HepG2 (cell line): ENCODE data around the gene ACTR6. TPM values are rescaled to one million over a fixed set of nuclear protein-coding genes. Genes with fewer than 3 reads are reported as not detected.
A peak's percentile ranks its signal among the peaks of the same experiment; 100 is the strongest.

Source experiments
- HES4 ChIP-seq: sonication (generic); formaldehyde crosslinking; IDR thresholded peaks from 2 replicates; pipeline ENCODE4 v1.9.0; 2021; ENCODE audit warnings: mild to moderate bottlenecking, missing genetic modification reagents, borderline replicate concordance
- IKZF1 ChIP-seq: fragments of 450-650 bp; IDR thresholded peaks from 2 replicates; pipeline ENCODE4 v1.7.1; 2016
- MEF2D ChIP-seq: sonication (generic); formaldehyde crosslinking; IDR thresholded peaks from 2 replicates; pipeline ENCODE4 v1.5.1; 2020; ENCODE audit warnings: mild to moderate bottlenecking, missing genetic modification reagents
- NR1H2 ChIP-seq: sonication (generic); formaldehyde crosslinking; IDR thresholded peaks from 2 replicates; pipeline ENCODE4 v1.8.1; 2022; ENCODE audit warnings: low read depth, missing genetic modification reagents, borderline replicate concordance
- PCBP1 ChIP-seq: fragments of 200-400 bp; formaldehyde crosslinking; IDR thresholded peaks from 2 replicates; pipeline ENCODE4 v1.6.1; 2017; ENCODE audit warnings: mild to moderate bottlenecking, low read depth, low read length, borderline replicate concordance
- ZFP82 ChIP-seq: sonication (generic); formaldehyde crosslinking; IDR thresholded peaks from 2 replicates; pipeline ENCODE4 v1.5.1; 2020; ENCODE audit warnings: mild to moderate bottlenecking, missing genetic modification reagents, borderline replicate concordance
- ZNF251 ChIP-seq: sonication (generic); formaldehyde crosslinking; IDR thresholded peaks from 2 replicates; pipeline ENCODE4 v1.9.0; 2021; ENCODE audit warnings: mild to moderate bottlenecking, missing genetic modification reagents
- ZNF446 ChIP-seq: sonication (generic); formaldehyde crosslinking; IDR thresholded peaks from 2 replicates; pipeline ENCODE4 v1.5.0; 2020; ENCODE audit warnings: mild to moderate bottlenecking, missing genetic modification reagents
- polyA plus RNA-seq, 8 experiments: library from polyadenylated mRNA; depleted of rRNA in 3 of 8; stranded (reverse) in 7 of 8; unstranded in 1 of 8; fragments of >200 nt; fragmentation: Illumina TruSeq in 4 of 8; extraction: Trizol in 4 of 8; gene quantifications; 2 replicates each; pipeline versions ENCODE4 v1.2.1 to v1.2.3, GENCODE V29; 2011 to 2016; ENCODE audit warnings: low read depth in 4 of 8, missing spikeins in 1 of 8, mixed read lengths in 1 of 8; ENCODE audit not compliant: insufficient read depth in 1 of 8
- total RNA-seq, 5 experiments: library from RNA; depleted of rRNA; stranded (reverse); fragments of >200 nt; fragmentation: Illumina TruSeq; extraction: Trizol; gene quantifications; 2 replicates each; pipeline ENCODE4 v1.2.3, GENCODE V29; 2016; ENCODE audit warnings: low read depth in 1 of 5
- TF ChIP-seq, protein P1 (sequence below): sonication (generic); formaldehyde crosslinking; IDR thresholded peaks from 2 replicates; pipeline ENCODE4 v1.4.0; 2020; ENCODE audit warnings: missing genetic modification reagents
- TF ChIP-seq, protein P2 (sequence below): sonication (generic); formaldehyde crosslinking; IDR thresholded peaks from one replicate; pipeline ENCODE4 v1.5.1; 2020; ENCODE audit warnings: mild to moderate bottlenecking, missing genetic modification reagents; ENCODE audit errors: not compliant biosample characterization
- TF ChIP-seq, protein P3 (sequence below): sonication (generic); formaldehyde crosslinking; IDR thresholded peaks from 2 replicates; pipeline ENCODE4 v1.4.0; 2020; ENCODE audit warnings: missing genetic modification reagents

ACTR6 gene
- total and polyA plus RNA-seq, 2 of the 13 experiments (the other 11 are each of a cell fraction or from before 2014, with no cell fraction given): 12.9 to 22.4 TPM

GRCh38 chr12:100199347-100200149, 1.1 kb upstream of the ACTR6 start (continued):
- TF ChIP-seq MEF2D: no peak; the same call in 1 of the 2 replicates
- TF ChIP-seq, protein P1, sequence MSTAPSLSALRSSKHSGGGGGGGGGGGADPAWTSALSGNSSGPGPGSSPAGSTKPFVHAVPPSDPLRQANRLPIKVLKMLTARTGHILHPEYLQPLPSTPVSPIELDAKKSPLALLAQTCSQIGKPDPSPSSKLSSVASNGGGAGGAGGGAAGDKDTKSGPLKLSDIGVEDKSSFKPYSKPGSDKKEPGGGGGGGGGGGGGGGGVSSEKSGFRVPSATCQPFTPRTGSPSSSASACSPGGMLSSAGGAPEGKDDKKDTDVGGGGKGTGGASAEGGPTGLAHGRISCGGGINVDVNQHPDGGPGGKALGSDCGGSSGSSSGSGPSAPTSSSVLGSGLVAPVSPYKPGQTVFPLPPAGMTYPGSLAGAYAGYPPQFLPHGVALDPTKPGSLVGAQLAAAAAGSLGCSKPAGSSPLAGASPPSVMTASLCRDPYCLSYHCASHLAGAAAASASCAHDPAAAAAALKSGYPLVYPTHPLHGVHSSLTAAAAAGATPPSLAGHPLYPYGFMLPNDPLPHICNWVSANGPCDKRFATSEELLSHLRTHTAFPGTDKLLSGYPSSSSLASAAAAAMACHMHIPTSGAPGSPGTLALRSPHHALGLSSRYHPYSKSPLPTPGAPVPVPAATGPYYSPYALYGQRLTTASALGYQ (CRISPR knock-in tag): peak; percentile 26; the same call in 1 of the 2 replicates
- no peak for TF ChIP-seq ZFP82 (CRISPR knock-in tag)
- no peak for TF ChIP-seq IKZF1
- TF ChIP-seq NR1H2 (CRISPR knock-in tag): no peak
- no peak for TF ChIP-seq ZNF251 (CRISPR knock-in tag)
- TF ChIP-seq, protein P2, sequence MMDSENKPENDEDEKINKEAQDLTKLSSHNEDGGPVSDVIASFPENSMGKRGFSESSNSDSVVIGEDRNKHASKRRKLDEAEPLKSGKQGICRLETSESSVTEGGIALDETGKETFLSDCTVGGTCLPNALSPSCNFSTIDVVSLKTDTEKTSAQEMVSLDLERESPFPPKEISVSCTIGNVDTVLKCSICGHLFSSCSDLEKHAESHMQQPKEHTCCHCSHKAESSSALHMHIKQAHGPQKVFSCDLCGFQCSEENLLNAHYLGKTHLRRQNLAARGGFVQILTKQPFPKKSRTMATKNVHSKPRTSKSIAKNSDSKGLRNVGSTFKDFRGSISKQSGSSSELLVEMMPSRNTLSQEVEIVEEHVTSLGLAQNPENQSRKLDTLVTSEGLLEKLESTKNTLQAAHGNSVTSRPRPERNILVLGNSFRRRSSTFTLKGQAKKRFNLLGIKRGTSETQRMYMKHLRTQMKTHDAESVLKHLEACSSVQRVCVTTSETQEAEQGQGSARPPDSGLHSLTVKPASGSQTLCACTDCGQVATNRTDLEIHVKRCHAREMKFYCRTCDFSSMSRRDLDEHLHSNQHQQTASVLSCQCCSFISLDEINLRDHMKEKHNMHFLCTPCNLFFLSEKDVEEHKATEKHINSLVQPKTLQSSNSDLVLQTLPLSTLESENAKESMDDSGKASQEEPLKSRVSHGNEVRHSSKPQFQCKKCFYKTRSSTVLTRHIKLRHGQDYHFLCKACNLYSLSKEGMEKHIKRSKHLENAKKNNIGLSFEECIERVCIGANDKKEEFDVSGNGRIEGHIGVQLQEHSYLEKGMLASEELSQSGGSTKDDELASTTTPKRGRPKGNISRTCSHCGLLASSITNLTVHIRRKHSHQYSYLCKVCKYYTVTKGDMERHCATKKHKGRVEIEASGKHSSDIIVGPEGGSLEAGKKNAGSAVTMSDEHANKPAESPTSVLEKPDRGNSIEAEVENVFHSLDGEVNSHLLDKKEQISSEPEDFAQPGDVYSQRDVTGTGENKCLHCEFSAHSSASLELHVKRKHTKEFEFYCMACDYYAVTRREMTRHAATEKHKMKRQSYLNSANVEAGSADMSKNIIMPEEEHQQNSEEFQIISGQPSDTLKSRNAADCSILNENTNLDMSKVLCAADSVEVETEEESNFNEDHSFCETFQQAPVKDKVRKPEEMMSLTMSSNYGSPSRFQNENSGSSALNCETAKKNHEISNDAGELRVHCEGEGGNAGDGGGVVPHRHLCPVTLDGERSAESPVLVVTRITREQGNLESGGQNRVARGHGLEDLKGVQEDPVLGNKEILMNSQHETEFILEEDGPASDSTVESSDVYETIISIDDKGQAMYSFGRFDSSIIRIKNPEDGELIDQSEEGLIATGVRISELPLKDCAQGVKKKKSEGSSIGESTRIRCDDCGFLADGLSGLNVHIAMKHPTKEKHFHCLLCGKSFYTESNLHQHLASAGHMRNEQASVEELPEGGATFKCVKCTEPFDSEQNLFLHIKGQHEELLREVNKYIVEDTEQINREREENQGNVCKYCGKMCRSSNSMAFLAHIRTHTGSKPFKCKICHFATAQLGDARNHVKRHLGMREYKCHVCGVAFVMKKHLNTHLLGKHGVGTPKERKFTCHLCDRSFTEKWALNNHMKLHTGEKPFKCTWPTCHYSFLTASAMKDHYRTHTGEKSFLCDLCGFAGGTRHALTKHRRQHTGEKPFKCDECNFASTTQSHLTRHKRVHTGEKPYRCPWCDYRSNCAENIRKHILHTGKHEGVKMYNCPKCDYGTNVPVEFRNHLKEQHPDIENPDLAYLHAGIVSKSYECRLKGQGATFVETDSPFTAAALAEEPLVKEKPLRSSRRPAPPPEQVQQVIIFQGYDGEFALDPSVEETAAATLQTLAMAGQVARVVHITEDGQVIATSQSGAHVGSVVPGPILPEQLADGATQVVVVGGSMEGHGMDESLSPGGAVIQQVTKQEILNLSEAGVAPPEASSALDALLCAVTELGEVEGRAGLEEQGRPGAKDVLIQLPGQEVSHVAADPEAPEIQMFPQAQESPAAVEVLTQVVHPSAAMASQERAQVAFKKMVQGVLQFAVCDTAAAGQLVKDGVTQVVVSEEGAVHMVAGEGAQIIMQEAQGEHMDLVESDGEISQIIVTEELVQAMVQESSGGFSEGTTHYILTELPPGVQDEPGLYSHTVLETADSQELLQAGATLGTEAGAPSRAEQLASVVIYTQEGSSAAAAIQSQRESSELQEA (CRISPR knock-in tag): peak; percentile 78
- no peak for TF ChIP-seq PCBP1
- TF ChIP-seq HES4 (CRISPR knock-in tag): 0 out of 2 replicates have a peak, but pooled peaks have one; percentile 10
- TF ChIP-seq, protein P3, sequence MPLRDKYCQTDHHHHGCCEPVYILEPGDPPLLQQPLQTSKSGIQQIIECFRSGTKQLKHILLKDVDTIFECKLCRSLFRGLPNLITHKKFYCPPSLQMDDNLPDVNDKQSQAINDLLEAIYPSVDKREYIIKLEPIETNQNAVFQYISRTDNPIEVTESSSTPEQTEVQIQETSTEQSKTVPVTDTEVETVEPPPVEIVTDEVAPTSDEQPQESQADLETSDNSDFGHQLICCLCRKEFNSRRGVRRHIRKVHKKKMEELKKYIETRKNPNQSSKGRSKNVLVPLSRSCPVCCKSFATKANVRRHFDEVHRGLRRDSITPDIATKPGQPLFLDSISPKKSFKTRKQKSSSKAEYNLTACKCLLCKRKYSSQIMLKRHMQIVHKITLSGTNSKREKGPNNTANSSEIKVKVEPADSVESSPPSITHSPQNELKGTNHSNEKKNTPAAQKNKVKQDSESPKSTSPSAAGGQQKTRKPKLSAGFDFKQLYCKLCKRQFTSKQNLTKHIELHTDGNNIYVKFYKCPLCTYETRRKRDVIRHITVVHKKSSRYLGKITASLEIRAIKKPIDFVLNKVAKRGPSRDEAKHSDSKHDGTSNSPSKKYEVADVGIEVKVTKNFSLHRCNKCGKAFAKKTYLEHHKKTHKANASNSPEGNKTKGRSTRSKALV (CRISPR knock-in tag): peak; percentile 93
- TF ChIP-seq ZNF446 (CRISPR knock-in tag): no peak
